Activated CD4-positive, alpha-beta T cell treated with anti-CD3 and anti-CD28 coated beads for 4 hours (primary cell): ENCODE results near the gene SOCS3.

Source experiments
- DNase-seq, 2 donors: peaks; one replicate each; pipeline ENCODE4 v3.0.0-alpha.2; 2020

Gene SOCS3

DNA sequence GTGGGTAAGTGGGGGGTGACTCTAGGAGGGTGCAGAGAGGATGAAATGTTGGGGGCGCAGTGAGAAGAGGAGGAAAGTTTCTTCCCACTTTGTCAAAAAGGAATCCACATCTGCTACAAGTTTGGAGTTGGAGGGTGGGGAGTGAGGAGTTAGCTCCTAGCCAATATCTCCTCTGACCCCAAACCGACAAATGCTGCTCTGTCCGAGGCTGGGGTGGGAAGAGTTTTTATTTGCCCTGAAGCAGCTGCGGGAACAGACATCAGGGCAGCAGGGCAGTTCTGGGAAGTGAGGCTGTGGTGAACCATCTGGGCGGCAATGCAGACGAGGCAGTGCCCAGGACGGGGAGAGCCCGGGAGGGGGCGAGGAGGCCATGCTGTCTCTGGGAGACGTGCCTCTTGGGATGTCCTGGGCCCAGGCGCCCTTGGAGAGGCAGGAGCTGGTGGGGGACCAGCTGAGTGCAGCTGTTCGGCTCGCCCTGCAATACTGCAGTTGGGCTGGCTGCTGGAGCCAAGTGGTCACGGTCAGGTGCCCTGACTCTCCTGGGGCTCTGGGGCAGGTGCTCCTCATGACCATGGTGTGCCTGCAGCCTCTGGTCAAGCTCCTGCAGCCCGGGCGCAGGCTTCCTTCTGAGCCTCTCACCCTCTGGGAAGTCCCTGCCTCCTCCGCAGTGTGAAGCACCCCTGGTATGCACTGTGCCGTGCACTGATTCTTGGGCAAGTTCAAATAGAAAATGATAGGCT lies 6.4 kb upstream of the SOCS3 start:
- no peak for DNase-seq

DNA sequence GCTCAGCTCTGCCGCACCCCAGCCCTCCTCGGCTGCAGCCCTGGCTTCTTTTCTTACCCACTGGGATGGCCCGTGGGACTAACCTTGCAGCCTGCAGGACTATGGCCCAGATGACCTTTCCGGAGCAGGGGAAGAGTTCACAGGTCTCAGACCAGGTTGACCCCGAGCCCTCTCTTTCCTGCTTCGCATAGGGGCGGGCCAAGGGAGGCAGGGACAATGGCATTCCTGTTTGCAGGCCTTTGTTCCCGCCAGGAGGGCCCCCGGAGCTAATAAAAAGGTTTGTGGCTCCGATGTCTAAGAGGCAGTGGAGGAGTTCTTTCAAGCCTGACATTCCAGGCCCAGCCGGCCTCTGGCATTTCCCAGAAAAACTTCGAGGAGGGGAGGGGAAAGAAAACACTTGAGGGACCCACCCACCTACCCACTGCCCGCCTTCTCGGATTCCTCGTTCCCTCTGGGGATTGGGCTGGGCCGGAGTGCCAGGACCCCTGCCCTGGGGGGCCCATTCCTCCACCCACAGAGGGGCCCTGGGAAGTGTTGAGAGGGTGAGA lies 5.8 kb upstream of the SOCS3 start:
- no peak for DNase-seq

DNA sequence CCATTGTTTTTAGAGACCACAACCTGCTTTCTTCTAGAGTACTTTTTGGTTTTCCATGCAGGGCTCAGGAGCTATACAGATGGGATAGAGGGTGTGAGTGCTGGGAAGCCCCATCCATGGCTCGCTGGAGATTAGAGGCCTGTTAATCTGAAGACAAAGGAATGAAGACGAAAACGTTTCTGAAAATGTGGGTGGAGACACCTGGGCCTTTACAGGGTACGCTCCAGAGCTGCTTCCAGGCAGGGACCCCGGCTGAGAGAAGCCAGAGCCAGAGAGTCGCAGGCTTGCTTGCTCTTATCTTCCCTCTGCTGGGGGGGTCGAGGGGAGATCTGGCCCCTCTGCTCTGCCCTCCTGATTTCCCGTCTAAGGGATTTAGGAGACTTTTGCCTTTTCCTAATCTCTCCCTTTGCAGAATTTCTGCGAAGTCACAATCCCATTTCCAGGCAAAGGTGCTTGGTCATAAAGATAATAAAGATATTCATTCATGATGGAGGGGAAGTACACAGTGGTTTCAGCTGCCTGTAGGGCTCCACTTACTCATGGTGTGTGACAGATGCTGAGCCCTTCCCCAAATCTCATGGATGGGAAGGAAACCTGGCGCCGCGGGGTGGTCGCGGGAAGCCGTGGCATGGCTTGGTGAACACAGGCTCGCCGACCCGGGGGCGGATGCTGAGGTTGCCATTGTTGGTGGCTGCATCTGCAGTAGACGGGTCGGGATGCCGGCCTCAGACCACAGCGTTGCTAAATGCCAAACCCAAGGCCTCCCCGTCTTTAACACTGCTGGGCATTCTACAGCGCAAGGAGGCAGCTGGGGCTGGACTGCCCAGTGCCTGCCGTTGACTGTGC lies 4.8 kb upstream of the SOCS3 start:
- DNase-seq = no peak

DNA sequence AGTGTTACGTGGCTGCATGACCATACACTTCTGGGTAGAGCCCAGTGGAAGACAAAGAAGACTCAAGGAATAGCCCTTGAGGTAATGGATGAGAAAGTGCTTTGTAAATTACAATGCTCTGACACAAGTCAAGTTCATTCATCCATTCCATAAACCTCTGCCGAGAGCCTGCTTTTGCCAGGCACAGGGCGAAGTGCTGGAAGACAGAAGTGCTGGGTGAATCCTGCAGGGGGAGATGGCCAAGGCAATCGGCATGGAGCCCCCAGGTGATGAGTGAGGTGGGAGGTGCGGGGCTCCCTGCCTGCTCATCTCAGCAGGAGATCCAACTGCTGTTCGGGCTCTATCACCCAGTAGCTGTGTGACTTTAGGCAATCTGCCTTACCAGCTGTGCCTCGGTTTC lies 2.8 kb upstream of the SOCS3 start:
- DNase-seq = no peak

DNA sequence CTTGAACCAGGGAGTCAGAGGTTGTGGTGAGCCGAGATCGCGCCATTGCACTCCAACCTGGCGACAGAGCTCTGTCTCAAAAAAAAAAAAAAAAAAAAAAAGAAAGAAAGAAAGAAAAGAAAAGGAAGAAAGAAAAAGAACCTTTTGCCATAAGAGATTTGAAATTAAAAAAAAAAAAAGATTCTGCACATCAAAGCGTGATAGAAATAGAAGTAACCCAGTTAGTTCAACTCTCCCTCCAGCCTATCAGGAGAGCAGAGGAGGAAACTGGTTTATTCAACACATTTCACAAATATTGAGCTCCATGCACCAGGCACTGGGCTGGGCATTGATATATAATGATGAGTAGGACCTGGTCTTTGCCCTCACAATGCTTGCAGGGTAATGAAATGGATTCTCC lies 2.4 kb upstream of the SOCS3 start:
- no peak for DNase-seq

DNA sequence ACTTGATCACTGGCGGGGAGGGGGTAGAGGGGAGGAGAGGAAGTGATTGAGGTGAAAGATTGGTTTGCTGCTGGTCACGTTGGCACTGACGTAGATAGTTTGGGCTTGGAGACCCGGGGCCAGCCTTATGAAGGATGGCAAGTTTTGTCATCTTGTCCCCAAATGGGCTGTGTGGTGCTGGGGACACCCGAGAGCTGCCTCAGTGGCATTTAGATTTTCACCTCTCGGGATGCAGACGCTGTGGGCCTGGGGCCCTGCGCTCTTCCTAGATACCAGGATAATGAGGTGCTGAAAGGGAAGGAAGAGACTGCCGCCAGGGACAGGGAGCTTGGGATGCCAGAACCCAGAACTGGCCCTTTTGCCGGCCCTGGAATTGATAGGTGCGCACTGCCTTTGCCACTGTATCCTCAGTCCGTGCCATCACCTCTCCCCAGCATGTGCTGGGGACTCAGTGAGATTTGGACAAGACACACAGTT lies 1.4 kb upstream of the SOCS3 start:
- no peak for DNase-seq

DNA sequence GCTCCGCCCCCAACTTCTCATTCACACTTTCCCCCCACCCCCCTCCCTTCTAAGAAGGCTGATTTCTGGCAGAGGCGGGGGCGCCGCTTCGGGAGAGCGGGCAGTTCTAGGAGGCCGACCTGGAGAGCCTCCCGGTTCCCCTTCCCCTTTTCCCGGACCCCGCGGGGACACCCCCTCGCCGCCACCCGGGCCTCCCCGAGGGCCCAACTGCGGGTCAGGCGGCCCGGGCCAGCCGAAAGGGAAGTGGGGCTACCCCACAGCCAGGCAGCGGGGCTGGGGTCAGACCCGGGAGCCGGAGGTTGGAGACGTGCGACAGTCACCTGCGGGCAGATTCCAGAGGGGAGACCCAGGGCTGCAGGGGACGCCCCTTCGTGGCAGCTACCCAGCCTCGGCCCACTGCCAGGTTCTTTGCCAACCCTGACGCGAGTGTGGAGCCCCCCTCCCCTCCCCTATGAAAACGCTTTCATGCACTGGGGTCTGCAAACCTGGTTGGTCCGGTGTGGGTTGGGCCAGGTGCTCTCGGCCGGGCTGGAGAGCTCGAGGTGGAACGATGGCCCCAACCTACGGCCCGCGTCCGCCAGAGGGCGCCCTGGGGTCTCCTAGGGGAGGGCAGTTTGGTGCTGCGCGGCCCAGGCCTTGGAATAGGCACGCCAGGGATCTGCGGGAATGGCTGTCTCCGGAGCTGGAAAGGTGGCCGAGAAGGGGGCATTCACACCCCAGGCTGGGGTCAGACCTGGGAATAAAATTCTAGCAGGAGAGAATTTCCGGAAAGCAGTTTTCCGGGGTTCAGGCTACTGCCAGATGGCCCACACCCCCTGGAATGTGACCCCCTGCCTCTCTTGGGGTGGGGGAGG lies 721 bp upstream of the SOCS3 start:
- peak; percentile 88 to 94 for DNase-seq

DNA sequence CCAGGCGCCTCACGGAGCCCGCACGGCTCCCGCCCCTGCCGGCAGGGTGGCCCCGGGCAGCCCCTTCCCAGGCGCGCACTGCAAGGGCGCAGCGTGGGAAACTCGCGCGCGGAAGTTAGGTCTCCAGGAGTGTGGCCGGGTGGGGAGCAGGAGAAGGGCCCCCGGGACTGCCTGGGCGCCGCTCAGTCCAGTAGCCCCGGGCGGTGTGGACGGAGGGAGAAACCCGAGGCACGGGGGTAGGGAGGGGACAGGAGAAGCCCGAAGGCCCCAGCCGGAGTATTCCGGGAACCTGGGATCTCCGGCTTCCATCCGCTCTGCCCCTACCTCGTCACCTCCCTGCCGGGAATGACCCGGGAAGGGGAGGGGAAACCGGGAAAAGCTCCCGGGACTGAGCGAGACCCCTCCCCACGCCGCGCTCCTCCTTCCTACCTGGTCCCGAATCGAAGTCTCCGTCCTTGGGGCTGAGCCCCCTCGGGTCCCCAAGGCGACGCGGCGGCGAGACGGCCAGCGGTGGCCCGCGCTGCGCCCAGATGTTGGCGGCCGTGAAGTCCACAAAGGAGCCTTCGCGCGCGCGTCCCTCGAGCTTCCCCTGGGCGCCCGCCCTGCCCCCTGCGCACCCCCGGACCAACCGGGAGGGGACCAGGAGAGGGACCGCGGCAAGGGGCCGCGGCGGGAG lies 418 bp downstream of the SOCS3 start:
- DNase-seq = peak; percentile 44 to 51

DNA sequence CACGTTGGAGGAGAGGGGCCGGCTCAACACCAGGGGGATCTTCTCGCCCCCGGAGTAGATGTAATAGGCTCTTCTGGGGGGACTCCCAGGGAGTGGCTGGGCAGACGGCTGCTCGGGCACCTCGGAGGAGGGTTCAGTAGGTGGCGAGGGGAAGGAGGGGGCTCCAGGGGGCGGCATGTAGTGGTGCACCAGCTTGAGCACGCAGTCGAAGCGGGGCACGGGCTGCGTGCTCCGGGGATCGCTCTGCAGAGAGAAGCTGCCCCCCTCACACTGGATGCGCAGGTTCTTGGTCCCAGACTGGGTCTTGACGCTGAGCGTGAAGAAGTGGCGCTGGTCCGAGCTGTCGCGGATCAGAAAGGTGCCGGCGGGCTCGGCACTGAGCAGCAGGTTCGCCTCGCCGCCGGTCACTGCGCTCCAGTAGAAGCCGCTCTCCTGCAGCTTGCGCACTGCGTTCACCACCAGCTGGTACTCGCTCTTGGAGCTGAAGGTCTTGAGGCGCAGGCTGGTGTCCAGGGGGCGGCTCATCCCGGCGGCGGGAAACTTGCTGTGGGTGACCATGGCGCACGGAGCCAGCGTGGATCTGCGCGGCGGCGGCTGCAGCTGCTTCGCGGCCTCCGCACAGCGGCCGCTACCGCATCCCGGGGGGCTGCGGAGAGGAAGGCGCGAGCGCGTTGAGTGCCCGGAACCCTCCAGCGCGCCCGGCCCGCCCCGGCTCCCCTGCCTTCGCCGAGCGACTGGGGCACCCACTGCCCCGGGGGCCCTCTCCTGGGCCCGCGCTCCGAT lies 1.1 kb downstream of the SOCS3 start:
- DNase-seq = peak in 1 of 2 donors; percentile 17

DNA sequence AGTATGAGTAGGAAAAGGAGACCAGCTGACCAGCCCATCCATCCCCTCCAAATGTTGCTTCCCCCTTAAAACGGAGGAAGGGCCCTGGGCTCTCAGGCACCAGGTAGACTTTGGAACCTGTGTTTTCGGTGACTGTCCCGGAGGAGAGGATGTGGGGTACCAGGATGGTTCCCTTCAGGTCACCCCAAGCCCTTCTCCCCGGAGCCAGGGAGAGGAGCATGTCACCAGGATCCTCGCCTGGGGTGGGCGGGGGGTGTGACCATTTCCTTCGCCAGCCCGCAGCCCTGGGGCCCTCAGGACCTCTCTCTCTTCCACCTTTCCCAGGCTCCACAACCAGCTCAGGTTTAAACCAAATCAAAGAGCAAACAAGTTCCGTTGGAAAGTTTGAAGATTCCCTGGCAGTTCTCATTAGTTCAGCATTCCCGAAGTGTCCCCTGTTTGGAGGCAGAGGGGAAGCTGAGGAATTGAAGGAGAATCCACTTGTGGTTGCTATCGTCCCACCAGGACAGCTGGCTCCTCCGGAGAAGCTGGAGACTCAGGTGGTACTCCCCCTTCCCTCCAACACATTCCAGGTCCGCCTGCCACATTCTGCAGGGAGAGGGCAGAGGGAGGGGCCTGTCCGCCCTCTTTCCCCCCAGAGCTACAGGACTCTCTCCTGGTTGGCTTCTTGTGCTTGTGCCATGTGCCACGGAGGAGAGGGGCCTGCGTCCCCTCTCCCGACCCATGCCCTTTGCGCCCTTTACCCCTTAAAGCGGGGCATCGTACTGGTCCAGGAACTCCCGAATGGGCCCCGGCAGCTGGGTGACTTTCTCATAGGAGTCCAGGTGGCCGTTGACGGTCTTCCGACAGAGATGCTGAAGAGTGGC lies 2.0 kb downstream of the SOCS3 start:
- peak in 1 of 2 donors; percentile 22 for DNase-seq

DNA sequence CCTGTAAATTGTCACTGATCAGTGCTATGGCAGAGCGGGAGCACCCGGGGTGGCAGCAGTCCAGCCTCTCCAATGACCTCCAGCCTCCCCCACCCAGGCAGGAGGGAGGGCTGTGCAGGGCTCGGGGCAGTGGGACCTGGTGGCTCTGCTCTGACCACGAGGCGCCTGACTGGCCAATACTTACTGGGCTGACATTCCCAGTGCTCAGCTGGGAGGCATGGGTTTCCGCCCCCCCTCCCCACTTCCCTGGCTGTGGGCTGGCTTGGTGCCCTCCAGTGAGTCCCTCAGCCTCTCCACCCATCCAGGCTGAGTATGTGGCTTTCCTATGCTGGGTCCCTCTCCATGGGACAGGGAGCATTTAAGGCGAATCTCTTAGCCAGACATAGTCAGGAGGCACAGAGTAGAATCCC lies 2.7 kb downstream of the SOCS3 start:
- peak in 1 of 2 donors; percentile 24 for DNase-seq

DNA sequence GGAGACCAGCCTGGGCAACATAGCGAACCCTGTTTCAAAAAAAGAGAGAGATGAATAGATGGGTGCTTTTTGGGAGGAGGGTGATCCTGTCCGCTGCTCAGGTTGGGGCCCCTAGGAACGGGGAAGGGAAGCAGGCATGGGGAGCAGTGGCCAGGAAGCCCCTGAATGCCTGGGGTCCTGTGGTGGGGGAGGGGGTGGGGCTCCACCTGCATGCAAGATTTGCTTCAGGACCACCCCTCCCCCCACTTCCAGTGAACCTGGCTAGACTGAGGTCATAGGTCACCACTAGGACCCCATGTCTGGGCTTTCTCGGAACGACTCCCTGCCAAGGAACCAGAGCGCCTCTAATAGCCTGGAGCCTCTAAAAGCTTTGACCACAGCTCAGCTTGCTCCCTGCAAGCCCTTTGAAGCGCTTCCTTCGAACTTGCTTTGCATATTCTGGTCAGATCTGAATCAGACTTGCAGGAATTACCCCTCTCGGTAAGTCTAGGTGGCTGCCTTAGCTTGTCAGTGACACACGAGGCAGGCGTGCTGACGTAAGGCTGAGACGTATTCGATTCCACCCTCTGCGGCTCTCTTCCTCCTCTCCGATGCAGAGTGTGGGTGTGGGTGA lies 3.7 kb downstream of the SOCS3 start:
- DNase-seq = peak; percentile 90 to 91

DNA sequence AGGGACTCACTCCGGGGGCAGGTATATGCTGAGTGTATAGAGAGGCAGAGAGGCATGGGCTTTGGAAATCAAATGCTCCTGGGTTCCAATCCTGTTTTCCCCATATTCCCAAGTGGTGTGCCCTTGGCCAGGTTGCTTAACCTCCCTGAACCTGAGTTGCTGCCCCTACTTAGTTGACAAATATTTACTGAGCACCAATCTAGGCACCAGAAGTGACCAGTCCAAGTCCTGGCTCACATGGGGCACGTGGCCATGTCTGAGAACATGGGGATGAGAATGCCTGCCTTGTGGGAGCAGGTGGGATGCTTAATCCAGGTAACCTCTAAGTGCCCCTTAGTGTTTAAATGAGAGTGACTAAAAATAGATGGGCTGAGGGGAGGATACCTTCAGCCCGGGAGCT lies 4.2 kb downstream of the SOCS3 start:
- peak in 1 of 2 donors; percentile 17 for DNase-seq

DNA sequence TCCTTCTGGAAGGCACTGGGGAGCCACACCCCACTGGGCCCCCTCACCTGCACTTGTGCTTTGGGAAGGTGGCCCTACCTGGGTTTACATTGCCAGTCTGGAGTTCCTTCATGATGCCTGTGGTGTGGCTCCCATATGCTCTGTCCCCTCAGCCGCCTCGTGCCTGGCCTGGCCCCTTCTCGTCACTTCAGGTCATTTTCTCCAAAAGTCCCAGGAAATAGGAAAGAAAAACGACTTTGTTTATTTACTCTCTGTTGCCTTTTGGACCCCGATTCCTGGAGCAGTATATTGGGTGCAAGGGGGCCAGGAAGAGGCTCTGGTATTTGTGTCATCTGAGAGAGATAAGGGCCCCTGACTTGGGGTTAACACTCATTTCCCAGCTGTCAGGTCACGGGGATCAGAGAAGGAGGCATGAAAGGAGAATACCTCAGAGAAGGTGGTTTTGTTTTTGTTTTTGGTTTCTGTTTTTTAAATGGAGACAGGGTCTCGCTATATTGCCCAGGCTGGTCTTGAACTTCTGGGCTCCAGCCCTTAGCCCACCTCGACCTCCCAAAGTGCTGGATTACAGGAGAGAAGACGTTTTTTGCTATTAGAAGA lies 4.7 kb downstream of the SOCS3 start:
- DNase-seq = peak in 1 of 2 donors; percentile 31

DNA sequence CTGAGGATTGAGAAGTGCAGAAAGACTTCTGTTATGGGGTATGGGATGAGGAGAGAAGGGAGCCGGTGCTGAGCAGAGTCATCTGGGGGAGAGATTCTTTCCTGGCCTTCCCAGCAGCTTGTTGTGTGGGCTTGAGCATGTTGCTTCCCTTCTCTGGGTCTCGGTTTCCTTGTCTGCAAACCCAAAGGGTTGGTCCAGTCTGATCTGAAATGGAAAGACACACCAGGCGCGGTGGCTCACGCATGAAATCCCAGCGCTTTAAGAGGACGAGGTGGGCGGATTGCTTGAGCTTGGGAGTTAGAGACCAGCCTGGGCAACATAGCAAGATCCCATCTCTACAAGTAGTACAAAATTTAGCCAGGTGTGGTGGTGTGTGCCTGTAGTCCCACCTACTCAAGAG lies 6.0 kb downstream of the SOCS3 start:
- no peak for DNase-seq

DNA sequence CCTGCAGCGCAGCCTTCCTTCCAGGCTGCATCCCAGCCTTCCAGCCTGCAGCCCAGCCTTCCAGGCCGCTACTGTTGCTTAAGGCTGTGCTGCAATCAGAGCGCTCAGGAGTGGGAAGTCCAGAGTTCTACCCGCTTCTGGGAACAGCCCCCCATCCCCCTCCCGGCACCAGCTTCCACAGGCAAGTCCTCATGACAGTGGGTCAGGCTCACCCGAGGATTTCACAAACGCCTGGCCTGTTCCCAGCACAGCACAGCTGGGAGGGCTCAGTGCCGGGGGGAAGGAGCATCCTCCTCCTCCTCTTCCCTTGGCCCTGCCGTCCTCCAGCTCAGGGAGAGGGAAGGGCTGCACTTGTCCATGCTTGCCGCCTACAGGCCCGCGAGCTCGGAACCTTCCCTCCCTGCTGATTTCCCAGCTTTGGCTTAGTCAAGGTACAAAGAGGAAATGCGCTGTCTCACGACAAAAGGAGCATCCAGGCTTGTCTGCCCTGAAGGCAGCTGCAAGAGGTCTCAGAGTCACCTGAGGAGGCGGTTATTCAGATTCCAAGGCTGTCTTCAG lies 8.3 kb downstream of the SOCS3 start:
- no peak for DNase-seq

DNA sequence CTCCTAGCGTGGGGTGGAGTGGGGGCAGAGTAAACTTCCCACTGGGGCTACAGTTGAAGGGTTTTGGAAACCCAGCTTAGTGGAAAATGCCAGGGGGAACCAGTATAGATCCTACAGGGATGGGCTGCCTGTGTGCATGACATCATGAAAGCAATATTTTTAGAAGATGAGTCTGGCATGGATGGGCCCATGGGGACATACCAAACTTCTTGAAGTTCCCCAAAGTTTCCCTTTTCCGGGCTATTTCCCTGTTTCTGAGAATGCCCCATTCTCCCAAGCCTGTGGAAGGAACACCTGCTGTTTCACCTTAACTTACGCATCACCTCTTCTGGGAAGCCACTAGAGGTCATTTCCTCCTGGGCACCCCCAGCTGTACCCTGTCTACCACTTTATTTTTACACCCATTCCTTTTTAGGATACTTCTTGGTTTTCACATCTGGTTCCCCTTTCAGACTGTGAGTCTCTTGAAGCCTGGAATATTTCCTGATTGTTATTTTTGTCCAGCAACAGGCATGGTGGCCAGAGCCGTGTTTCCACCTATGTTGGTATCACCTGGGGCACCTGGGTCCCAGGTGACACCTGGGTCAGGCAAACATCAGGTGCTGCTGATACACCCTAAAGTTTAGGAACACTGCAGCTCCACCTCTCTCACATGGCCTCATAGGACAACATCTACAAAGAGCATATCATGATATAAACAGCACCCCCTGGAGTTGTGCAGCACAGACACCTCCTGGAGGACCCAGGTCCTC lies 9.8 kb downstream of the SOCS3 start:
- DNase-seq = no peak

DNA sequence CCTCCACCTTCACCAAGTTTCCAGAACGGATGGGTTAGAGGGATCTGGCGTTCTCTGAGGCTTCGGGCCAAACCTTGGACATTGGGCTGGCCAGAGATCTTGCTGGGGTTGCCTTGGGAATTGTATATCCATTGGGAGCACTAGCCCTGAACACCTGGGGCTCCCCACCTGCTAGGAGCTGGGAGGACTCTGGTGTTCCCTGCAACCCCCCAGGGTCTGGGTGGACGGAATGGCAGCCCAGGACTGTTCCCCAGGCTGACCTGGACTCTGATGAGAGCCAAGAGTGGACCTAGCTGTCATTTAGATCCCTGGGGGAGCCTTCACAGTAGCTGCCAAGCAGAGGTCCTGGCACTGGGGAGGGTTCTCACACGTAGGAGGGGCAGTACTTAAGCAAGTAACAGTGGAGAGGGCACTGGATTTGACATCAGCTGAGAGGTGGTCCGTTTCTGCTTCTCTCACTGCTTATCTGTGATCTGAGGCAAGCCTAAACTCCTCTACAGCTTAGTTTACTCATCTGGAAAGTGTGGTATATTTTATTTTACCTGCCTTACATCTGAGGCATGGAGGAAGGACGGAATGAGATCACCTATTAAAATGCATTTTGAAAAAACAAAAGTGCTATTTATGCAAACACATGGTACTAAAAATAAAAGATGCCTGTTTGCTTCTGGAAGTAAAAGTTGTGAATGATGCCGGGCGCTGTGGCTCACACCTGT lies 11.7 kb downstream of the SOCS3 start:
- no peak for DNase-seq
